Activated T-helper 1 cell treated with anti-CD3 and anti-CD28 coated beads, Interleukin-2, amount 50 U/mL, for 16 hours (primary cell): ENCODE measurements around the gene HLA-DRA.
"Not testable (repeated sequence)": the region's sequence is repeated elsewhere in the genome, so short reads cannot be mapped to it uniquely, and the experiment has no call there.

Source experiments
- DNase-seq, 2 donors: peaks; one replicate each; pipeline ENCODE4 v3.0.0-alpha.2; 2020; ENCODE audit warnings: low read depth in 1 of 2, low spot score in 1 of 2

HLA-DRA gene

DNA sequence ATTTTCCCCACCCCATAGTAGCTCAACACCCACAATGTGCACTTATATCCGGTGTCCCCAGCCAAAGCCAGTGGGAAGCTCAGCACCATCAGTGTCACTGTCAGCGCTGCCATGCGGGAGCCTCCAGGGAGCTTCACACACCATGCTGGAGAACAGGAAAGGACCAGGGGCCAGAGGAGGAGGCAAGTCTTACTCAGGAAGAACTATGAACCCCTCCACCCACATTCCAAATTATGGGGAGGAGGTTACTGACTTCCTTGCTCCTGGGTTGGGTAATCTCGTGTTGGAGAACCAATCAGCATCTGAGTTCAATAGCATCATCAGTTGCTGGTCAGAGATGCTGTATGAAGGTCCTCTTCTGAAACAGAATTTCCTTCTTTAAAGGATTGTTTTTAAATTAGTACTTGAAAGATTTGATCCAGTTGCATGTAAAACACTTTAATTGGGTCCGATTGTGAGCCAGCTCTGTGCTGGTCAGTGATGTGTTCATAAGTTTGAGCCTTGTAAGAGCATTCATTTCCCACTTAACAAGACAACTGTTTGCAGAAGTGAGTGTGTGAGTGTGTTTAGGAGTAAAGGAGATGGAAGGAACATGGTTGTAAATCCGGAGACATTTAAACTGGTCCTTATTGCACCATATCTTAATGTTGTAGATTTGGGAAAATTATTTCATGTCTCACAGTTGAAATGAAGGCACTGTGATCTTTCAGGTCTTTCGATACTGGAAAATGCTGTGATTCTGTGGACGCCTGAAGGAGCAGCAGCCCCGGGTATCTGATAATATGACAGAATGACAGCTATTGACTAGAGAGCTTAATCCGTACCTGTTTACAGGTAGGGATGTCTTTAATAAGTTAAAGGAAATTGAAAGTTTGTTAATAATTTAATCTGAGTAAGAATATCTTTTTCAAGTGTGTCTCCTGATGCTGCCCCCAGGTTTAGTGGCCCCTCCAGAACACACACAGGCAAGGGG, 34.0 kb downstream of the HLA-DRA start:
- DNase-seq = not testable (repeated sequence)

DNA sequence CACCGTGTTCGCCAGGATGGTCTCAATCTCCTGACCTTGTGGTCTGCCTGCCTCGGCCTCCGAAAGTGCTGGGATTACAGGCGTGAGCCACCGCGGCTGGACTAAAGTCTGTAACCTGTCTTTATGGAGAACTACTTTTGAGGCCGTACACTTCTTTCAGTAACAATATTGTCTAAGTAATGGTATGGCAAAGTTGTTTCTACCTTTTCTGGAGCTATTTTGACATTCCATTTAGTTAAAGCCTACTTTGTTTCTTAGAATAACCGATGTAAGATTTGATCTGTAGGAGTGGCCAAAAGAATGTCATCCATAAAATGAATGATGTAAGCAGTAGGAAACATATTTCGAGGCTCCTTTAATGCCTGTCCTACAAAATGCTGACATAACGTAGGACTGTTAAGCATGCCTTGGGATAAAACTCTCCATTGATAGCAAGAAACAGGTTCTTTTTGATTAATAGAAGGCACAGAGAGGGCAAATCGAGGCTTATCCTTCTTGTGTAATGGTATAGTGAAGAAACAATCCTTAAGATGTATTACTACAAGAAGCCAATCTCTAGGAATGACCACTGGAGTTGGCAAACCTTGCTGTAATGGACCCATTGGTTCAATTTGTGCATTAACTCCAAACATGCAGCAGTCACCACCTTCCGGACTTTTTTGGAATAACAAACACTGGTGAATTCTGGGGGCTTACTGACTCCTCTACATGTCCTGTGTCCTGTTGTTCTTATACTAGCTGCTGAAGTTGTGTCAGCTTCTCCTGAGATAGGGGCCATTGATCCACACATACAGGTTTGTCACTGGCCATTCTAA, 35.9 kb downstream of the HLA-DRA start:
- no peak for DNase-seq

DNA sequence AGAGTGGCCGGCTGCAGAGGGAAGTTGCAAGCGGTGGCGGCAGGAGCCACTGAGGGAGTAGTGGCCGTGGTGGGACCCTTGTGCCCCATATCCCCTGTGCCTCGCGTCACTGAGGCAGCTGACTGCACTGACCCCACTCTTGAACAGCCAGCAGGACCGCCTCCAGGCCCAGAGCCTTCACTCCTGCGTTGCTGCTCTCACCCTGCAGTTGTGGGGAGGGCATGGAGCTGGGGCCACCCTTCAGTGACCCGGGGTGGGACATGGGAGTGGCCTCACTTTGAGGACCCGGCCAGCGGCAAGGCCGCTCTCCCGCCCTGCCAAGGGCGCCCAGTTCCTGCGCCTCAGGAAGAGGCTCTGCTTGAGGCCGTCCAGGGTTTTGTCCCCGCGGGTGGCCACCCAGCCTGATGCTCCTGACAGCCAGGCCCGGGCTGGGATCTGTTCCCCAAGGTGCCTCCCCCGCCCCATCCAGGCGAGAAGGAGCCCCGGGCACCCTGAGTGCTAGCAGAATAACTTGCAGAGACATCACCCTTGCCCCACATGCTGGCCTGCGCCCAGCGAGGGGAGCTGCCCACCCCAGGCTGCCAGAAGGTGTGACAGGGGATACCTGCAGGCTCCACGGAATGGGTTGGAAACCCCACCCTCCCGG, 44.4 kb downstream of the HLA-DRA start:
- DNase-seq = no peak

DNA sequence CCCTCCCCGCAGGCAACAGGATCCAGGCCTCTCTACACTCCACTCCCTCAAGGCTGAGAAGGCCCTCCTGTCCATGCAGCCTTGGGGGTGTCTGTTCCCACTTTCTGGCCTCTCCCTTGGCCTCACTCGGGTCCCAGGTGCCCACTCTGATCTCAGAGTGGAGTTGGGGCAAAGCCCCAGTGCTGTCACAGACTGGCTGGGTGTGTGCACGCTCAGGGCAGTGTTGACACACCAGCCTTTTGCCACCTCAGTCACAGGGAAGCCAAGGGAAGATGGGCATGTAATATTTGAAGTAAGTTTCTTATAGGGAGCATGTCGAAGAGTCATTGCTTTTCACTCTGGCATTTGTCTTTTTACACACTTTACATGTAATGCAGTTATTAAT, 44.9 kb downstream of the HLA-DRA start:
- no peak for DNase-seq

DNA sequence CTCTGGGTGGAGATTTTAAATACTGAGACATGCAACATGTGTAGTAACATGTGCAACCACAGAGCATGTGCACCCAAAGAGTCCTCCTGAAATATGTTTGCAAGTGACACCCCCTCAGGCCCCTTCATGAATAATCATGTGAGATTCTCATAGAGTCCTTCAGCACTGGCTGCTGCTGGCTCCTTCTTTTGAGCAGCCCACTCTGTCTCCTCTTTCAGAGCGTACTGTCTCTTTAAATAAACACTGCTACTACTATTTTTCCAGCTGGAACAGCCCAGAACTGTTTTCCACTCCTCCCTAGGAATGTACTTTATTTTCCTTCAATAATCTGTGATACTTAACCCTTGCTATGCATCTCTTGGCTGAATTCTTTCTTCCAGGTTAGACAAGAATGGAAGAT, 48.4 kb downstream of the HLA-DRA start:
- DNase-seq = no peak

DNA sequence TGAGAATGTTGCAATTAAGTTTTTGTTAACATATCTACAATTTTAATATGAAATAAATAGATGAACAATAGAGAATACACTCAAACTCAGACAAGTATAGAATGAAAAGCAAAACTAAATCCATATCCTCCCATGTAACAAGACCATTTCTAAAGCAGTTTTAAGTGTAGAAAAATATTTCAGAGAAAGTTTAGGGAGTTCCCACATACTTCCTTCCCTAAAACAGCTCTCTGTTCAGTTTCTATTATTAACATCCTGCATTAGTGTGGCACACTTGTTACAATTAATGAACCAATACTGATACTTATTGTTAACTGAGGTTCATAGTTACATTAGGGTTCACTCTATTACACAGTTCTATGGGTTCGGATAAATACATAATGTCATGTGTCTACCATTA, 52.0 kb downstream of the HLA-DRA start:
- DNase-seq = no peak

- DNase-seq = no peak
Observed at GRCh38 chr6:32492351-32492750, 52.7 kb downstream of the HLA-DRA start.
